GM19438 (cell line): Measurements from ENCODE around the gene PLCB2.

Source experiments
- ATAC-seq: cut with Tn5 transposase; IDR thresholded peaks from one replicate; pipeline ENCODE4 v1.9.1; 2021; ENCODE audit warnings: low read depth; ENCODE audit not compliant: unreplicated experiment

Gene PLCB2

DNA sequence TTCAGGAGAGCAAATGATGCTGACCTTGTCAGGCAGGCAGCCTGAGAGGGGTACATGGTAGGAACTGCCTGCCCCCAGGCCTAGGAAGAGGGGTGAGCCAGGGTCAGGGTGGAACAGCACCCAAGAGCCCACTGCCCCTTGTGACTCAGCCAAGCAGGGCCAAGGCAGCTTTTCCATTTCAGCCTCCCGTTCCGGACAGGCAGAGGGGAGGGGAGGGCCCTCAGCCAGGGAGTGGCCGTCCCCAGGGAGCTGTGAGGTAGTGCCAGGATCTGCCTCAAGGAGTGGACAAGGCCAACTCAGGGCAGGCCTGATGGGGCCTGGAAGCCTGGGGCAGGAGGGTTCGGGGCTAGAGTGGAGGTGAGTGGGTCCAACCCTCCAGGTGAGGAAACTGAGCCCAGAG is 19.8 kb downstream of the PLCB2 start:
- ATAC-seq, result no peak

DNA sequence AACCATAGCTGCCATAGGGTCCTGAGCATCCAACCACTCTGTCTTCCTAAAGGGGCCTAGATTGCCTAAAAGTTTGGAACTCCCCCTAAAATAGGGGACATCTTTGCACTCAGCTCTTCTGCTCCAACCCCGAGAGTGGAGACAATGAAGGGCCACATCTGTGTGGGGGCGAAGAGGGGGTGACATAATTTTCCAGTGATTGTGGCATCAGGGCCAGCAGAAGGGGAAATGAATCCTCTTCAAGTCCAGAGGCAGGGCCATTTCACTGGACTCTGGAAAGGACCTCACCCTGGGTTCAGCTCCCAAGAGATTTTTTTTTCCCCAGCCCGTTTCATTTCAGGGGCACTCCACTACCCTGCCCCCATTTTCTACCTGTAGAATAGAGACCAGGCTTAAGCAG is 20.2 kb downstream of the PLCB2 start:
- no peak for ATAC-seq

DNA sequence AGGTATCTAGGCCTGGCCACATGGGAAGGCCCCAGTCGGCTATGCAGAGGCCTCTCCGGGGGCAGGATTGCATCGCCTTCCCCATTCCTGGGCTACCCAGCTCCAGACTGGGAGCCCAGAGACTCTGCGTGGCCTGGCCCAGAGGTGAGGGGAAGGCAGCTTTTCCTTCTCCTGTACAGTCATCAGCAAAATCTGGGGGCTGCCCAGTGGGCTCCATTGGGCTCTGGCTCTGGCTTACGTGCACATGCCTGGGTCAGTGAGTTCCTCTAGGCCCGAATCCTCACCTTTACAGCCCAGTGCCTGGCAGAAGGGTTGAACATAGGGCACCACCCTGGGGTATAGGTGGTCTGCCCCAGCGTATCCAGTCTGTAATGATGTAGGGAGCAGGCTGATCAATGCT is 20.9 kb downstream of the PLCB2 start:
- ATAC-seq, result no peak

DNA sequence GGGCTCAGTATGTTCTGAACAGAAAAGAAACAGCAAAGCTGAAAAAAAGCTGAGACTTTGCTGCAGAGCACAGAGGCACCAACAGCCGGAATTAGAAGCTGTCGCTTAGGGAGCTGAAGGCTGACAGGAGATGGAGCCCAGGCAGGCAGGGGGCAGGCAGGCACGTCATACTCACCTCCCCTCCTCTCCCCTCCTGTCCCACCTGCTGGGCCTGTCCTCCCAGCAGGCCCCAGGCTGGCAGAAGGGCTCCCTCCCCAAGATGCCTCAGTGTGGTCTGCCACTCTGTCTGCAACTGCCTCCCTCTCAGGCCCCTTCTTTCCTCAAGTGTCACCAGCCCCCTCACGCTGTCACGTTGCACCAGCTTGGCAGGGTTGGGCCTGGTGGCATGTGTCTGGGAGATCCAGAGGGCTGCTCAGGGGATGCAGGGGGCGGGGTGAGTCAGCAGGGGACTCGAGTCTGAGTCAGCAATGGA is 21.6 kb downstream of the PLCB2 start:
- no peak for ATAC-seq

DNA sequence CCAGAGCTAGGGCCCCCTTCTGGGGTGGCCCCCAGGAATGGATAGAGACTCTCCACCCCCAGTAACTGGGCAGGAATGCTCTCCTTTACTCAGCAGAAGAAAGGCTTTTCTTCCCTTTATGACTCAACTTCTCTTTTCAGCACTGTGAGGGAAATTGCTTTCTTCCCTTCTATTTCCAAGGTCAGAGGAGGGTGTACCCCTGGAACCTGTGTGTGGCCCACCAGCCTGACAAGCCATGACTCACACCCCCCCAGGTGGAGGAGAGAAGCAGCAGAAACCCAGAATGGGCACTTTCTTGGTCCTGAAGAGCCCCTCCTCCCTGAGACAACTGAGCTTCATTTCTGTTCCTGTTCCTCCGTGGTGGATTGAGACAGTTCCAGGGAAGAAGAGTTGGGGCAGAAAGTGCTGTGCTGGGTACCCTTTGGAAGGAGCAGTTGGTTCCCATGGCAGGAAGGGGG is 22.2 kb downstream of the PLCB2 start:
- ATAC-seq, result no peak

DNA sequence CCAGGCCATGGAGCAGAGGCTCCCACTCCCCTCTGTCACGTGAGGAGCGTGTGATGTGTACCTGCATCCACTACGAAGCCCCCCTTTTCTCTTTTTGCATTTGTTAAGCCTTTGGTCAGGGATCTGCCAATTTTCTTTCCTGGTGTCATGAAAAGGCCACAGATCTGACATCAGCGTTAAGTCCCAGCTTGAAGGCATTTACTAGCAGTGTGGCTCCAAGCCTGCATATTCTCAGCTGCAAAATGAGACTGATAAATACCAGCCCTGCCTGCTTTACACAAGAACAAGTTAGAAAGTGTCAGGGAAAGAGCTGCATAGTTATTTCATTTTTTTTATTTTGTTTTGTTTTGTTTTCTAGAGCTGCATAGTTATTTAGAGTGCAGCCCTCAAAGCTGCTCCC is 22.6 kb downstream of the PLCB2 start:
- ATAC-seq, result no peak

DNA sequence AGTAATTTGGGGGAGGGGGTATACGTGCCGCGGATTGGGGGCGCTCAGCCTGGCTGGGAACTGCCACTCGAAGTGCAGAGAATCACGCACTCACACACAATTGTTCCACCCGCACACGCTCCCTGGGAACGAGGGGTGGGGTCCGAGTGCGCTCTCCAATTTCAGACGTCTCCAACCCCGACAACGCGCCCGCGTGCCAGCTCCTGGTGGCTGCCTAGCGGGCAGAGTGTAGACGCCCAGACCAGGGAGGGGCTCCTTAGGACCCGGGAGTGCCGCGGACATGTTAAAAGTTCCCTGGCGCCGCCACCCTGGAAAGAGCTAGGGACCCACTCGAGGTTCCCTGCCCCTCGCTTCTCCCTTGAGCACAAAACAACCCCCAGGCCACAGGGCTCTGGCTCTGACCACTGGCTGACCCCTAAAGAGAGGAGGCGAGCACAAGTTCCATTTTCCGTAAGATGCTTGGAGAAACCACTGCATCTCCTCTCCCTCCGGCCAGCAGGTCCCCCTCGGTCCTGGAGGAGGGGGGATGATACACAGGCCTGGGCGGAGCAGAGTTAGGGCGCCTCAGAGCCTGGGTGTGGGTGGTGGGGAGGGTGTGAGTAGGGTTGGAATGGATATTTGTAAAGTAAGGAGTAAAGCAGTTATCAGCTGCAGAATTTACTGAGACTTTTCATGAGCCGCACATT is 24.0 kb downstream of the PLCB2 start:
- ATAC-seq, result no peak

DNA sequence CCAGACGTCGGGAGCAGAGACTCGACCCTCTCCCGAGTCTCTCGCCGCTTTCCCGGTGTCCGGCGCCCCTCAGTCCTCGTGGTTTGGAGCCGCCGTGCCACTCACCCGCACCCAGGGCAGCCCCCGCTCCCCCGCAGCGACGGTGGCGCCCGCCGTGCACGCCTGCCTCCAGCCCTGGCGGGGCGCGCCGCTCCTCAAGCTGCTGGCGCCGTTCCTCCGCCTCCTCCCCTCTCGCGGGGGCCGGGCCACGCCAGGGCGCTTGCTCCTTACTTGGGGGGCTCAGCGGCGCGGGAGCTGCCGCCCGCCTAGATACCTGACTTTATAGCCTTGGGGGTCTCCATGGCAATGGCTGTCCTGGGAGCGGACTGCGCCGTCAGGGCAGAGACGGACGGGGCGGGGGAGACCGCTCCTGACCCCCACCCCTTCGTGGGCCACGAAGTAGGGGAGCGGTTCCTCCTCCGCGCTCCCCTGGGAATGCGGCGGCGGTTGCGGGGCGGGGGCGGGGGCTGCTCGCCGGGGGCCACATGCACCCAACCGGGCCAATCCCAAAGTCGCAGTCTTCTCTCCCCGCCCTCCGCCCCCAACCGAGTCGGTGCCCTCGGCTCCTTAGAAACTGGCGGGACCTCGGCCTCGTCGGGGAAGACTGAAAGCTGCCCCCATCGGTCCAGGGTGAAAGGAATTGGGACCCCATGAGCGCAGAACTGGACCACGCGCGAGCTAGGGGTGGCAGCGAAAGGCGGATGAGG is 24.7 kb downstream of the PLCB2 start, which contains the start of gene ANKRD63:
ANKRD63 (minus strand) TSS at position 196 of the 746 bp plus-strand sequence. CDS start 478 bp downstream, outside the sequence.
- ATAC-seq, result no peak

DNA sequence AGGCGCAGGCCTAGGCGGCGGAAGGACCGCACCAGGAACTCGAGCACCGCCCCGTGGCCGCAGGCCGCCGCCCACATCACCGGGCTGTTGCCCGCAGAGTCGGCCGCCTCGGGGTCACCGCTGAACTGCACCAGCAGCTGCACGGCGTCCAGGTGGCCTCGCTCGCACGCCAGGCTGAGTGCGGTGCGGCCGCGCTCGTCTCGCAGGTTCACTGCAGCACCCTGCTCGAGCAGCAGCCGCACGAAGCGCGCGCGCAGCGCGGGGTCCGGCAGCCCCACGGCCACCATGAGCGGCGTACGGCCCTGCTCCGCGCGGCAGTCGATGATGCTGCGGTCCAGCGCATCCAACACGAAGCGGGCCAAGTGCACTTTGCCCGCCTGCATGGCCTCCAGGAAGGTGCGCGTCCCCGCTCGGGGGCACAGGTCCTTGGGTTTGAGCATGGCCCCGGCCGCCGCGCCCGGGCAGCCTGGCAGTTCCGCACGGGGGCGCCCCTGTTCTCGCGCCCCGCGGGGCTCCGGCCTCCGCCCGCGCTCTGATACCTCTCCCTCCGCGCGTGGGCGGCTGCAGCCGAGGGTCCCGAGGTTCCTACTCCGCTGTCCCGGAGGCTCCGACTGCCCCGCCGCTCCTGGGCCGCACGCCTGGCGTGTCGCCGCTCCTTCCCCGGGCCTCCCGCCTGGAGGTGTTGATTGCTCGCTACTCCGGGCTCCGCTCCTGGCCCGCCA is 25.4 kb downstream of the PLCB2 start:
- no peak for ATAC-seq

DNA sequence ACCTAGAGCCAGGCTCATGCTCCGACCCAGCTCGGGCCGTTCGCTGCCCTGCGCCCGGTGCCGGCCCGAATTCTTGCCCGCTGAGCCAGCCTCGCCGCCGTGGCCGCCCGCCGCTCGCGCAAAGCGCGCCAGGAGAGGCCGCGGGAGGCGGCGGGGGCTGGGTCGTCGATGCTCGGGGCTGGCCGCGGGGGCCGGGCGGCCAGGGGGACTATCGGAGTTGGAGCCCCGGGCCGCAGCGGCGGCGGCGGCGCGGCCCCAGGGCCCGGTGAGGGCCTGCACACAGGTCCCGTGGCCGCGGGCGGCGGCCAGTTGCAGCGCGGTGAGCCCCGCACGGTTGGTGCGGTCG is 26.0 kb downstream of the PLCB2 start:
- no peak for ATAC-seq

DNA sequence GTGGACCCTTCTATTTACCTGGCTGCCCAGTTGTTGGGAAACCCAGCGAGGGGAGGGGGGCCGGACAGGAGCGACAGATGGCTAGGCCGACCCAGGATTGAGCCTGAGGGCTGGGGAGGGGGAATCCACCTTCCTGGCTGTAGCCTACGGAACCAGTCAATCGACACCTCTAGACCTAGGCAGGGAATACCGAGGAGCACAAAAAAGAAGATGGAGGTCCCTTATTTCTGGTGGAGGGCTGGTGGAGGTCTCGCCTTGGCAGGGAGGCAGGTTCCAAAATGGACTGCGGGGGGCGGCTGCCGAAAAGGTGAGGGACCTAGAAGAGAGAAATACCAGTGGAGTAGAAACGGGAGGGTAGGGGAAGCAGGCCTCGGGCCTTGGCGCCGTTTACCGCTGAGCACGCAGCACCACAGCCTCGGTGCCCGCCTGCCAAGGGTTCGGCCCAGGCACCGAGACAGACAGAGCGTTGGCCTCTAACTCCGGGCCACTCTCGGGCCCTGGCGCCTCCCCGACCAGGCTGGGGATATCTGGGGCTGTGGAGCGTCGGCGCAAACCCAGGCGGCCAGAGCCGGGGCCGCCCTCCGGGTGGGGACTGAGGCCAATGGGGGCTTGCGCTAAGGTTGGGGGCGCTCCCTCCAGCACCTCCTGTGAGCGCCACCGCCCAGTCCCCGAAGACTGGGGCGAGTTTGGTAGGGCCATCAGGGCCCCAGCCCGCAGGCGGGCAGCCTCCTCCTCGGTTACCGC is 26.5 kb downstream of the PLCB2 start:
- no peak for ATAC-seq

DNA sequence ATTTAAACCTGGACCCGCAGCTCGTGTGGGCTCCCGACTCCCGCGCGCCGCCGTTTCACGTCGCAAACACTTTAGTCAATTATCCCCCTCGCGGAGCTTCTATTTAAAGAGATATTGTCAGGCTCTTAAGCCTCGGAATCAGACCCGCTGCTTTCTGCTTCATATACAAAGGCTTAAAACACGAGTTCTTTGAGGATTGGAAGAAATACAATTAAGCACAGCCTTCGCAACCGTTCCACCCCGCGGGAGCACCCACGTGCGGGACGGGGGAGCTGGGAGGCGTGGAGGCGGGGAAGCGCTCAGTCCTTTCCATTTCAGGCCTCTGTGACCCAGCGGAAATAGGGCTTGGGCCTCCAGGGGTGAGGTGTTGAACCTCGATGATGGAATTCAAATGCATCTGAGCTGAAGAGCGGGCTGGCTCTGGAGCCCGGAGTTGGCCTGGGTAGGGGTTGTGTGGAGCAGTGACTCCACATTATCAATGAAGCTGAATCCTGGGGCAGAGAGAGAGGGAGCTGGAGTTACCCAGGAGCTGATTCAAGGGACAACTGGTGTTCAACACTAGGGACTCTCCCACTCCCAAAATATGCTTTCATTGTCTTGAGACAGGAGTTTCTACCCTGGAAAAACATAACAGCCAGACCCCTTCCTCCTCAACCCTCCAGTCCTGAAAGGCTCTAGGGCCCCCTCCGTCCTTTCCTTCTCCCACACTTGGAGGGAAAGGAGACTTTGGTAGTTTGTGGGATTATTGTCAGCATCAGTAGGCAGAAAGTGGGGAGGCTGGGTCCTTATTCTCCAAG is 27.3 kb downstream of the PLCB2 start:
- no peak for ATAC-seq

DNA sequence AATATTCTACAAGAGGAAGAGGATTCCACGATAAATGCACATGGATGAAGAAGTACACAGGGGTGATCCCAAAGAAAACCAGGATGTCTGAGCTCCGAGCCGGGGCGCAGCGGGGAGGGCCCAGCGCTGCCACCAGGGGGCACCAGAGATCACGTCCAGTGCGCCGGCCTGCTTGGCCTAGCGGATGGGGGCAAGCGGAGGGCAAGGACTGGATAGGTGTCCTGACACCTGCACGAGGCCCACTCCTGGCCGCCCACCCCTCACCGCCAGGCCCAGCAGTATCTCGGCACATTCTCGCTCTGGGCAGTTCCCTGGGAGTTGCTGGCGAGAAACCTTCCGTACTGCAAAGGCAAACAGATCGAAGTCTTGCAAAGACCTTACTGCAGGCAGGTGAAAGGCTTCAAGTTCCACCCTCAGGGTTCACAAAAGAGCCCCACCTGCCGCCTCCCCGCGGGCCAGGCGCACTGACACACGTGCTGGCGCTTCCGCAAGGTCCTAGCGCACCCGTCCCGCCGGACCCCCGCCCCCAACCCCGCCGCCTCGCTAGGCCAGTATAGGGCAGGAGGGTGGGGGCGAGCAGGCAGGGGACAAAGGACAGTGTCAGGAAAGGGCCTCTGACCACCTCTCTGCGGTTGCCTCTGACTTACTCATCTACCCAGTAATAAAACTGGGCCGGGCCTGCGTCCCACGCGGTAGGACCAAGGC is 28.1 kb downstream of the PLCB2 start:
- ATAC-seq, result no peak

DNA sequence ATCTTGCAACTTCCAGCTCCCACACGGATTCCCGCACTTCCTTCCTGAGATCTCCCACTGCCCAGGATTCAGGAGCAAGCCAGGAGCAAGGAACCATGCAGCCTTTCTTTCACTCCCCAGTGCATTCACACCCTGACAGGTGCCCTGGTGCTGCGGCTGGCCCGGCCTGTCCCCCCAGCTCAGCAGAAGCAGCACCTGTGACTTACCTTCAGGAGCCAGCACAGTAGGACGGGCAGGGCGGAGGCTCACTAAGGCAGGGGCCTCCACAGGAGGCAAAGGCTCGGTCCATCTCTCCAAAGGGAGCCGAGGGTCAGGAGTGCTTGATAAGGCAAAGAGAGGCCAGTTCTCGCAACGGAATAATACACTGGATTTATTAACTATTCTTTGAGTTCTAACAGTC is 29.7 kb downstream of the PLCB2 start:
- no peak for ATAC-seq

DNA sequence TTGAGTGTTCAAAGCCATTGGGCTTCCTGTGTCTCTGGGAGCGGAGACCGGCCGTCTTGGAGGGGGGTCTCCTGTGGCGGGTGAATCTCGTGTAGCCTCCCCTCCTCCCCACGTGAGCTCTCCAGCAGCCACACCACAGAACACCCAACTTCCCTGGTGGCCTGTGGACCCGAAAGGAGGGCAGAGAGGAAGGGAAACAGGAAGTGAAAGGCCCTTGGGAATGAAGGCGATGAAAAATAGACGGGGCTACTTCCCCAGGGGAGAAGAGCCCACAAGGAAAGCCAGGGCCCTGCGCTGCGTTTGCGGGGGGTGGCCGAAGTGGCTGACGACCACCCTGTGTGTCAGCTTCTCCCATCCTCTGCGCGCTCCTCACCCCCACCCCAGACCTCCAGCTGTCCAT is 30.3 kb downstream of the PLCB2 start:
- no peak for ATAC-seq

DNA sequence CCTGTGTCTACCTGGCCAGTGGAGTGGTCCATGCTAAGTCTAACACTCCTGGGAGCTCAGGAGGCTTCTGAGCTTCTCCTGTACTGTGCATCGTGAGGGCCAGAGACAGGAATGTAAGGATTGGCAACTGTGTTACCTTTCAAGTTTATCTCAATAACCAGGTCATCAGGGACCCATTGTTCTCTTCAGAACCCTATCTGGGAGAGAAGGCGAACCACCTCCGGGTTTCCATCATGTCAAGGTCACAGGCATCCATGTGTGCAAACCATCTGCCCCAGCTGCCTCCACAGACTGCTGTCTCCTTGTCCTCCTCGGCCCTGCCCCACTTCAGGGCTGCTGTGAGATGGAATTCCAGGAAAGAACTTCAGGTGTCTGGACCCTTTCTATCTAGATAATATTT is 30.8 kb downstream of the PLCB2 start:
- ATAC-seq, result no peak

DNA sequence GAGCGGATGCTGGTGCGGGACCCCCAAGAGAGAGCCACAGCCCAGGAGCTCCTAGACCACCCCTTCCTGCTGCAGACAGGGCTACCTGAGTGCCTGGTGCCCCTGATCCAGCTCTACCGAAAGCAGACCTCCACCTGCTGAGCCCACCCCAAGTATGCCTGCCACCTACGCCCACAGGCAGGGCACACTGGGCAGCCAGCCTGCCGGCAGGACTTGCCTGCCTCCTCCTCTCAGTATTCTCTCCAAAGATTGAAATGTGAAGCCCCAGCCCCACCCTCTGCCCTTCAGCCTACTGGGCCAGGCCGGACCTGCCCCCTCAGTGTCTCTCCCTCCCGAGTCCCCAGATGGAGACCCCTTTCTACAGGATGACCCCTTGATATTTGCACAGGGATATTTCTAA is 31.8 kb downstream of the PLCB2 start:
- no peak for ATAC-seq

DNA sequence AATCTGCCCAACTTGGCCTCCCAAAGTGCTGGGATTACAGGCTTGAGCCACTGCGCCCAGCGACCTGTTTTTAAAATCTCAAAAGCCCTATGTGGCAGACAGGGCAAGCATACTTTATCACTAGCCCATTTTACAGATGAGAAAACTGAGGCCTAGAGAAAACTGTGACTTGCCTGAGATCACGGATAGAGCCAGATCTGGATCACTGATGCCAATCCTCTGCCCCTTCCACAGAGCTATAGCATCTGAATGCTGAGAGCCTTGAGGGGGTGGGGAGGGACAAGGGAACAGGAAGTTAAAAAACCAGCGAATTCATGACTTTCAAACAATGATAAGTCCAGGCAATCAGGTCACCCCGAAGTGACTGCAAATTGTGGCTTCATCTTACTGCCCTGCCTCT is 32.2 kb downstream of the PLCB2 start:
- no peak for ATAC-seq
